HG03066 (cell line): ENCODE results near the gene SPTSSB.
A peak's percentile ranks its signal among the peaks of the same experiment; 100 is the strongest.

Source experiments
- ATAC-seq: cut with Tn5 transposase; IDR thresholded peaks from one replicate; pipeline ENCODE4 v1.9.1; 2021; ENCODE audit warnings: low read depth; ENCODE audit not compliant: unreplicated experiment

Gene SPTSSB

DNA sequence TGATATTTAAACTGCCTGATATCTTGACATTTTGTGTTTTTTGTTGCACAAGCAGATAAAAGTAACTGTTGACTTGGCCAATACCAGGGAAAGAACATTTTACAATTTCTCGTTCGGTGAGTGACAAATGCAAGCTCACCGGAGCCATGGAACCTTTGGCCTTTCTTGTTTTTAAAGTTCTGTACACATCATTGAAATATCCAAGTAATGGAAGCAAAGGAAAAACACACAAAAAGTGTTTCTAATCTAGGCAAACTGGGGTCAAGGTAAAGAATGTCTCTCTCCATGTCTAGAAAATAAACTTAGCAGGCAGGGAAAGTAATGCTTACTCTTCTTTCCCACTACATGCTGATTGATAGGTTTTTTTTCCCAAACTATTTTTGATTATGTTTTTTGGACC is 27.8 kb downstream of the SPTSSB start:
- ATAC-seq: no peak

GRCh38 chr3:161342629-161343028 is 28.7 kb downstream of the SPTSSB start:
- no peak for ATAC-seq

DNA sequence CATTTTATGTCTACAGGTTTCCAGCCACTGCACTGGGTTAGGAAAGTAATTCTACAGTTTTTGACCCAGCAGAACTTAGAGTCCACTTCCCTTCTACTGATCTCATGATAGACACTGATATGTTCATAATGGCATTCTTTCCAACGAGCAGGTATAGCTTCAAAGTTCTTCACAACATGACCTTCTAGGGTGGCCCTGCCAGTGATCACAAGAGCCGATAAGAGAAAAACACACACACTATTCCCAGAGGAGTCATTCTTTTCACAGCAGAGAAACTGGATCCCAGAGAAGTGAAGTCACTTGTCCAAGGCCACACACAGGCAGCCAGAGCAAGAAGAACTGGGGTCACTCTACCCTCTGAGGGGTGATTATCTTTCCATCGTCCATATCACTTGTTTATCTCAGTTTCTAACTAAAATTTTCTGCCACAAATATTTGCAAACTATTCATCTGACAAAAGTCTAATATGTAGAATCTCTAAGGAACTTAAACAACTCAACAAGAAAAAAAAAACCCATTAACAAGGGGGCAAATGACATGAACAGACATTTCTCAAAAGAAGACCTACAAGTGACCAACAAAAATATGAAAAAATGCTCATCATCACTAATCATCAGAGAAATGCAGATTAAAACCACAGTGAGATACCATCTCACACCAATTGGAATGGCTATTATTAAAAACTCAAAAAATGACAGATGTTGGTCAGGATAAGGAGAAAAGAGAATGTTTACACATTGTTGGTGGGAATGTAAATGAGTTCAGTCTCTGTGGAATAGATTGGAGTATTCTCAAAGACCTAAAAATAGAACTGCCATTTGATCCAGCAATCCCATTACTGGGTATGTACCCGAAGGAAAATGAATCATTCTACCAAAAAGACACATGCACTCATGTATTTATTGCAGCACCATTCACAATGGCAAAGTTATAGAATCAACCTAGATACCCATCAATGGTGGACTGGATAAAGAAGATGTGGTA is 31.5 kb downstream of the SPTSSB start:
- ATAC-seq: no peak

- ATAC-seq: no peak
Measured at GRCh38 chr3:161337311-161337710, 34.0 kb downstream of the SPTSSB start.

DNA sequence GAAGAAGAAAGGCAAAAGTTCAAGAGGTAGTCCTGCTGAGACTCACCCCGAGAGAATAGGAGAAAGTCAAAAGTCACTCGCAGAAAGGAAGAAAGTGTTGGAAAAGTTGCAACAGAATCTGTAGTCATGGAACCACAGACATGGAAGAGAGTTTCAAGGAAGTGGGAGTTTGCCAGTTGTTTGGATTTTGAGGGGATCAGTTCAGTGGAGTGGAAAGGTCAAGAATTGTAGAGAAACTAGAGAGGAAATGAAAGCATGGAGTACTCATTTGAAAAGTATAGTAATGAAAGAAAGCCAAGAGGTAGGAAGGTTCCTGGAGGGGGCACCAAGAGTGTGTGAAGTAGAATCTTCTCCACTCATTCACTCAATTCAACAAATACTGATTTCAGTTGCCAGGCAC is 34.7 kb downstream of the SPTSSB start:
- no peak for ATAC-seq

GRCh38 chr3:161333696-161334095 is 37.6 kb downstream of the SPTSSB start:
- ATAC-seq: no peak

GRCh38 chr3:161332792-161333191 is 38.5 kb downstream of the SPTSSB start:
- no peak for ATAC-seq

GRCh38 chr3:161325059-161325458 is 46.3 kb downstream of the SPTSSB start:
- no peak for ATAC-seq

- ATAC-seq: no peak
Measured at GRCh38 chr3:161323926-161324621, 47.2 kb downstream of the SPTSSB start.

- no peak for ATAC-seq
Measured at GRCh38 chr3:161322781-161323568, 48.3 kb downstream of the SPTSSB start.

DNA sequence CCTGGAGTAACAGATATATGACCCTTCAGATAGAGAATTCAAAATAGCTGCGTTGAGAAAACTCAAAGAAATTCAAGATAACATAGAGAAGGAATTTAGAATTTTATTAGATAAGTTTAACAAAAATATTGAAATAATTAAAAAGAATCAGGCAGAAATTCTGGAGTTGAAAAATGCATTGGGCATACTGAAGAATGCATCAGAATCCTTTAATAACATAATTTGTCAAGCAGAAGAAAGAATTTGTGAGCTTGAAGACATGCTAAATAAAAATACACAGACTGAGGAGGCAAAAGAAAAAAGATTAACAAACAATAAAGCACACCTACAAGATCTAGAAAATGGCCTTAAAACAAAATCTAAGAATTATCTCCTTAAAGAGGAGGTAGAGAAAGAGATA is 50.5 kb downstream of the SPTSSB start:
- ATAC-seq: no peak

DNA sequence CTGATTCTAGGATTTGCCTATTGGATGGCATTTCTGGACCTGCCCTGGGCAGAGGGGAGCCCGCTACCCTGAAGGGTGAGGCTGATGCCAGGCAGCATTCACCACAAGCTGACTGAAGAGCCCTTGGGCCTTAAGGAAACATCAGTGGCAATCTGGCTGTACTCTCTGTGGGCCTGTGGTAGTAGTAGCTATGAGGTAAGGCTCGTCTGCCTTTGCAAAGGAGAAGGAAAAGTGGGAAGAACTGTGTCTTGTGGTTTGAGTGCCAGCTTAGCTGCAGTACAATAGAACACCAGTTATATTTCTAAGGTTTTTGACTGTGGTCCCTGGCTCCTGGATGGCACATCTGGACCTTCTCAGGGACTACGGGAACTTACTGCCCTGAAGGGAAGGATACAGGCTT is 51.5 kb downstream of the SPTSSB start:
- ATAC-seq: no peak

DNA sequence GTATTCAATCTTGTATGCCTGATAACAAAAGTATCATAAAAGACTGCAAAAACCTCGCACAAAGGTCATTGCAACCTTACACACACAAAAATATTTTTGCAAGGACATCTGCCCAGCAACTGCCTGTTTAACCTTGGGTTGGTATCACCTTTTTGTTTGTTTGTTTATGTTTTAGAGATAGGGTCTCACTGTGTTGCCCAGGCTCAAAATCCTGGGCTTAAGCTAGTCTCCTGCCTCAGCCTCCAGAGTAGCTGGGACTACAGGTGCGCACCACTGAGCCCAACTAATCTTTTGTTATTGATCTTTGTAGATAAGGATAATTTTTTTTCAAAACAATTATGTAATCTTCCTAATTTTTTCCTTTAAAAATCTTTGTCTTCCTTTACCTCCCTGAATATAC is 54.2 kb downstream of the SPTSSB start:
- ATAC-seq: no peak

DNA sequence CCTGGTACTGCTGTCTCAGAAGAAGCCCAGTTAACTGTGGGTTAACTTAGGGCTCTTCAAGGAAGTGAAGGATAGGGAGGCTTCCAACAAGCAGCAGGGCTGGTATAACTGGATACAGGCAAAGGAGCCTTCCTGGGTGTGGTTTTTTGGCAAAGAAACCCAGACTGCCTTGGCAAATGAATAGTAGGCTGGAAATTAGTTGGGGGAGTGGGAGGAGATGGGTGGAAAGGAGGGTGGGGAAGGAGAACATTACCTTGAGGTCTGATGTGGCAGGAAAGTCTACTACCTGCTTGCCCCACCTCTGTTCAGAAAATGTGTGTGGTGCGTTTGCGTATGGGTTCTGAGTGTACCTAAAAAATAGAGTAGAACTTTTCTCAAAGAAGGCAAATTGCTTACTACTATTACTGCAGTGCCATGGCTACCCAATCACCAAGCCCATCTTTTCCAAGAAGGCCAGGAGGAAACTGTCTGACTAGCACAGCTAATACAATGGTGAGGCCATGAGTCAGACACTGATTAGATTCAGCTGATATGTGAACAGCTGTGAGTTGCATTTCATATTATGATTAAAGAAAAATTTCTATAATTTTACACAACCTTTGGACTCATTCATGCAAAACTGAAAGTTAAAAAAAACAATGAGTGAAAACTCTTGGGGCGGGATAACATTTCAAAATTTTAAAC is 55.2 kb downstream of the SPTSSB start:
- ATAC-seq: no peak

GRCh38 chr3:161314836-161315395 is 56.4 kb downstream of the SPTSSB start:
- ATAC-seq: peak; percentile 37

GRCh38 chr3:161310649-161311423 is 60.5 kb downstream of the SPTSSB start:
- ATAC-seq: peak; percentile 72

GRCh38 chr3:161305095-161305991 is 66.0 kb downstream of the SPTSSB start:
- no peak for ATAC-seq

GRCh38 chr3:161296814-161297213 is 74.5 kb downstream of the SPTSSB start:
- ATAC-seq: no peak
